Hepatocyte (in vitro differentiated cells): ENCODE results near the gene EDARADD. TPM values are rescaled to one million over a fixed set of nuclear protein-coding genes. Genes with fewer than 3 reads are reported as not detected.
"Not testable (repeated sequence)": the region's sequence is repeated elsewhere in the genome, so short reads cannot be mapped to it uniquely, and the experiment has no call there.

ENCODE experiments used
- DNase-seq: peaks from one replicate; pipeline ENCODE4 v3.0.0-alpha.2; 2016; ENCODE audit warnings: low spot score
- H2AFZ ChIP-seq: fragments of 200-600 bp; sonication (generic); 2 replicates; pipeline ENCODE4 v1.6.0; 2016; ENCODE audit warnings: antibody characterized with exemption, mild to moderate bottlenecking
- H3K27ac ChIP-seq: fragments of 200-600 bp; sonication (generic); 2 replicates; pipeline ENCODE4 v1.5.1; 2016; ENCODE audit warnings: mild to moderate bottlenecking
- H3K27me3 ChIP-seq: fragments of 200-600 bp; sonication (generic); 2 replicates; pipeline ENCODE4 v1.6.1; 2016
- H3K36me3 ChIP-seq: fragments of 200-600 bp; sonication (generic); replicated peaks from 2 replicates; pipeline ENCODE4 v1.5.1; 2016; ENCODE audit warnings: low read depth; ENCODE audit not compliant: insufficient read depth
- H3K4me1 ChIP-seq: fragments of 200-600 bp; sonication (generic); 2 replicates; pipeline ENCODE4 v1.5.1; 2016; ENCODE audit warnings: mild to moderate bottlenecking, moderate library complexity; ENCODE audit not compliant: insufficient read depth
- H3K4me2 ChIP-seq: fragments of 200-600 bp; sonication (generic); 2 replicates; pipeline ENCODE4 v1.6.0; 2016
- H3K4me3 ChIP-seq: fragments of 200-600 bp; sonication (generic); 2 replicates; pipeline ENCODE4 v1.5.1; 2016; ENCODE audit warnings: mild to moderate bottlenecking
- H3K79me2 ChIP-seq: fragments of 200-600 bp; sonication (generic); 2 replicates; pipeline ENCODE4 v1.6.0; 2017; ENCODE audit warnings: mild to moderate bottlenecking
- H3K9me2 ChIP-seq: fragments of 200-600 bp; sonication (generic); replicated peaks from 2 replicates; pipeline ENCODE4 v1.6.0; 2017; ENCODE audit warnings: mild to moderate bottlenecking; ENCODE audit not compliant: insufficient read depth
- H3K9me3 ChIP-seq: fragments of 200-600 bp; sonication (generic); 2 replicates; pipeline ENCODE4 v1.5.1; 2016; ENCODE audit warnings: low read depth, mild to moderate bottlenecking
- H4K20me1 ChIP-seq: fragments of 200-600 bp; sonication (generic); 2 replicates; pipeline ENCODE4 v1.6.0; 2016; ENCODE audit warnings: mild to moderate bottlenecking; ENCODE audit not compliant: insufficient read depth, poor library complexity, severe bottlenecking
- EZH2 ChIP-seq: fragments of 200-600 bp; sonication (generic); IDR thresholded peaks from 2 replicates; pipeline ENCODE4 v1.6.1; 2016; ENCODE audit warnings: antibody characterized with exemption, mild to moderate bottlenecking, borderline replicate concordance
- EZH2phosphoT487 ChIP-seq: fragments of 200-600 bp; sonication (generic); IDR thresholded peaks from one replicate; pipeline ENCODE4 v1.6.1; 2018; ENCODE audit warnings: antibody characterized with exemption, mild to moderate bottlenecking, low read depth, moderate library complexity; ENCODE audit not compliant: unreplicated experiment, severe bottlenecking
- WGBS: methylation state at CpG from one replicate; pipeline ENCODE4 v1.1.6; 2016; ENCODE audit warnings: low lambda C conversion rate; ENCODE audit errors: missing lambda C conversion rate; 5-methylcytosine and 5-hydroxymethylcytosine counted together
- polyA plus RNA-seq: library from polyadenylated mRNA; unstranded; fragments of >200 nt; fragmentation: Nextera tagmentation; extraction: Ambion mirVana; gene quantifications from 2 replicates; pipeline ENCODE4 v1.2.1, GENCODE V29; 2016
- total RNA-seq: library from RNA; depleted of rRNA; stranded (reverse); fragments of >200 nt; gene quantifications from 2 replicates; pipeline ENCODE4 v1.2.3, GENCODE V29; 2014
- TF ChIP-seq, protein P1 (sequence below): fragments of 200-600 bp; sonication (generic); IDR thresholded peaks from 2 replicates; pipeline ENCODE4 v1.5.1; 2016; ENCODE audit warnings: antibody characterized with exemption, mild to moderate bottlenecking; ENCODE audit not compliant: poor library complexity

Gene EDARADD
- total and polyA plus RNA-seq, 2 experiments from 2014 or later: 1.7 to 4.5 TPM

DNA sequence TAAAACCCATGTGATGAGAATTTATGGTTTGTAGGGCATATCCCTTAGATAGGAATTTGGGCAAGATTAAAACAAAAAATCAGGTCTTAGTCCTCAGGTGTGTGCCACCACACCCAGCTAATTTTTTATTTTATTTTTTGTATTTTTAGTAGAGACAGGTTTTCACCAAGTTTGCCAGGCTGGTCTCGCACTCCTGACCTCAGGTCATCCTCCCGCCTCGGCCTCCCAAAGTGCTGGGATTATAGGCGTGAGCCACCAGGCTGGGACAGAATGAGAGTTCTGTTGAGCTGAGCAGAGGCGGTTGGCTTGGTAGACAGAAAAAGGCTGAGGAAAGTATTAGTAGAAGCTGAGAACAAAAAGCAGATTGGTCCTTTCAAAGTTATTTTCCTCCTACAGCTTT, 43.8 kb upstream of the EDARADD start:
- Histone ChIP-seq H3K4me3 (no peak overlapping the region), H4K20me1 (no peaks in the 10 kb centered on the region), H3K4me1 (no peaks in the 10 kb centered on the region), H3K9me3 (no peaks in the 10 kb centered on the region), H3K79me2 (no peaks in the 10 kb centered on the region), H3K36me3 (no peaks in the 10 kb centered on the region), H3K9me2 (no peaks in the 10 kb centered on the region), H2AFZ (no peak overlapping the region), H3K27ac (no peak overlapping the region), H3K27me3 (no peaks in the 10 kb centered on the region), H3K4me2 (no peak overlapping the region)
- TF ChIP-seq, protein P1, sequence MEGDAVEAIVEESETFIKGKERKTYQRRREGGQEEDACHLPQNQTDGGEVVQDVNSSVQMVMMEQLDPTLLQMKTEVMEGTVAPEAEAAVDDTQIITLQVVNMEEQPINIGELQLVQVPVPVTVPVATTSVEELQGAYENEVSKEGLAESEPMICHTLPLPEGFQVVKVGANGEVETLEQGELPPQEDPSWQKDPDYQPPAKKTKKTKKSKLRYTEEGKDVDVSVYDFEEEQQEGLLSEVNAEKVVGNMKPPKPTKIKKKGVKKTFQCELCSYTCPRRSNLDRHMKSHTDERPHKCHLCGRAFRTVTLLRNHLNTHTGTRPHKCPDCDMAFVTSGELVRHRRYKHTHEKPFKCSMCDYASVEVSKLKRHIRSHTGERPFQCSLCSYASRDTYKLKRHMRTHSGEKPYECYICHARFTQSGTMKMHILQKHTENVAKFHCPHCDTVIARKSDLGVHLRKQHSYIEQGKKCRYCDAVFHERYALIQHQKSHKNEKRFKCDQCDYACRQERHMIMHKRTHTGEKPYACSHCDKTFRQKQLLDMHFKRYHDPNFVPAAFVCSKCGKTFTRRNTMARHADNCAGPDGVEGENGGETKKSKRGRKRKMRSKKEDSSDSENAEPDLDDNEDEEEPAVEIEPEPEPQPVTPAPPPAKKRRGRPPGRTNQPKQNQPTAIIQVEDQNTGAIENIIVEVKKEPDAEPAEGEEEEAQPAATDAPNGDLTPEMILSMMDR: no peak
- no peak for TF ChIP-seq EZH2
- TF ChIP-seq EZH2phosphoT487: no peak
- no peak for DNase-seq
- WGBS: 85% methylated on average over 5 of the region's 5 CpGs

DNA sequence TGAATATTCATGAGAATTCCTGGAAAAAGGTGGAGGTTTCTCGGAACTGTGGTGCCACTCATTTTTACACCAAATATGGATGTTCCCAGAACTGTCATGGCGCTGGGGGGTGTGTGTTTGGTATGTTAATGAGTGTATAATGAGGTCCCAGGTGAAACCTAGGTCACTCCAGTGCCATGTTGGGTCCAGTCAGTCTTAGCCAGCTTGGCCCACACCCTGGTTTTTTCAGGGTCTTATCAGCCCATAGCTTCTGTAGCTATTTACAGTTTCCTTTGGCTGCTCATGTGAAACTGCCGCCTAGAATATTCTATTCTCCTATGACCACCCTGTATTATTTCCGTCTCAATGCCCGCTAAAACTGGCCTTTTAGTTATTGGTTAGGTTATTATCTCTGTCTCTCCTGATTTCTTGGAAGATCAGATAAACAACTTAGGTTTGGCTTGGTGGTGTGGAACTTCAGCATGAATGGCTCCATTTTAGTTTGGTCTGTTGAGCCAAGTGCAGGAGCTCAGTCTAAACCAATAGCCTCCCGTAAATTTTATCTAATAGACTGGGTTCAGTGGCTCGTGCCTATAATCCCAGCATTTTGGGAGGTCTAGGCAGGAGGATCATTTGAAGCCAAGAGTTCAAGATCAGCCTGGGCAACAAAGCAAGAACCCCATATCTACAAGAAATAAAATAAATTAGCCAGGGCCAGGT, 42.1 kb upstream of the EDARADD start:
- TF ChIP-seq EZH2phosphoT487 (no peak), EZH2 (no peak)
- TF ChIP-seq, protein P1: no peak
- Histone ChIP-seq H3K27me3 (no peaks in the 10 kb centered on the region), H3K4me1 (no peaks in the 10 kb centered on the region), H3K4me3 (no peak overlapping the region), H3K36me3 (no peaks in the 10 kb centered on the region), H3K9me2 (no peaks in the 10 kb centered on the region), H2AFZ (no peak overlapping the region), H3K9me3 (no peaks in the 10 kb centered on the region), H4K20me1 (no peaks in the 10 kb centered on the region), H3K27ac (no peak overlapping the region), H3K4me2 (no peak overlapping the region), H3K79me2 (no peaks in the 10 kb centered on the region)
- no peak for DNase-seq
- 82% methylated on average over 7 of the region's 7 CpGs for whole genome bisulfite sequencing

GRCh38 chr1:236352747-236353146, 41.3 kb upstream of the EDARADD start:
- H3K9me2 ChIP-seq, H3K79me2 ChIP-seq, H3K4me1 ChIP-seq, H2AFZ ChIP-seq, H3K27ac ChIP-seq, H4K20me1 ChIP-seq, DNase-seq, H3K9me3 ChIP-seq, H3K36me3 ChIP-seq, H3K4me2 ChIP-seq, H3K4me3 ChIP-seq, H3K27me3 ChIP-seq: not testable (repeated sequence)
- 93% methylated on average over 4 of the region's 4 CpGs for WGBS

- WGBS: 64% methylated on average over 4 of the region's 4 CpGs
- no peak overlapping the region for H3K27ac ChIP-seq
- TF ChIP-seq EZH2phosphoT487 (no peak), EZH2 (no peak)
- TF ChIP-seq, protein P1: no peak
- H4K20me1 ChIP-seq: no peaks in the 10 kb centered on the region
- H3K4me3 ChIP-seq: no peak overlapping the region
- no peaks in the 10 kb centered on the region for H3K4me1 ChIP-seq
- no peaks in the 10 kb centered on the region for H3K79me2 ChIP-seq
- H3K9me2 ChIP-seq: no peaks in the 10 kb centered on the region
- H3K9me3 ChIP-seq: no peaks in the 10 kb centered on the region
- no peaks in the 10 kb centered on the region for H3K27me3 ChIP-seq
- no peak for DNase-seq
- H3K36me3 ChIP-seq: no peaks in the 10 kb centered on the region
- no peak overlapping the region for H3K4me2 ChIP-seq
- H2AFZ ChIP-seq: no peak overlapping the region
Observed at GRCh38 chr1:236353813-236354212, 40.3 kb upstream of the EDARADD start.
